ENCODE results near the gene PLAA. TPM values are rescaled to one million over a fixed set of nuclear protein-coding genes. Genes with fewer than 3 reads are reported as not detected.

Gene PLAA
- total and polyA plus RNA-seq, 7 donors: 13.9 to 32.1 (median 20.8) TPM

- intact Hi-C loops (cut with DNase I): loop anchor here (2.0 to 5.0 kb wide), 2 partner anchors 83 to 230 kb away; partner anchors contain the start of gene CAAP1
- Histone ChIP-seq H3K27me3 (no peaks in the 10 kb centered on the region), H3K27ac (no peak overlapping the region), H3K4me1 (peaks cover 0 to 7% (median 5%) of the 10 kb centered on the region in 4 donors), H3K36me3 (peaks cover 0 to 9% (median 0%) of the 10 kb centered on the region in 4 donors), H3K4me3 (no peak overlapping the region), H3K9me3 (no peaks in the 10 kb centered on the region)
- TF ChIP-seq CTCF (IDR thresholded peaks at IDR 0.05): no peak
- TF ChIP-seq POLR2A (IDR thresholded peaks at IDR 0.05): no peak
- no peak for TF ChIP-seq POLR2AphosphoS5 (IDR thresholded peaks at IDR 0.05)
- TF ChIP-seq EP300 (IDR thresholded peaks at IDR 0.05): no peak
- WGBS, 2 donors: 88 to 92% methylated on average over 4 of the region's 4 CpGs
- DNase-seq: no peak
Observed at GRCh38 chr9:26974927-26975326, 27.9 kb upstream of the PLAA start.

- 80 to 94% methylated on average over 5 of the region's 5 CpGs for WGBS, 2 donors
- intact Hi-C loops (cut with DNase I): loop anchor here (2.0 kb wide), 1 partner anchor 229 kb away; no protein-coding TSS in a partner anchor
- no peak for DNase-seq
- Histone ChIP-seq H3K27me3 (no peaks in the 10 kb centered on the region), H3K36me3 (peaks cover 0 to 7% (median 0%) of the 10 kb centered on the region in 4 donors), H3K4me1 (peaks cover 0 to 7% (median 5%) of the 10 kb centered on the region in 4 donors), H3K9me3 (no peaks in the 10 kb centered on the region), H3K27ac (no peak overlapping the region), H3K4me3 (no peak overlapping the region)
- no peak for TF ChIP-seq POLR2AphosphoS5 (IDR thresholded peaks at IDR 0.05)
- no peak for TF ChIP-seq POLR2A (IDR thresholded peaks at IDR 0.05)
- no peak for TF ChIP-seq EP300 (IDR thresholded peaks at IDR 0.05)
- no peak for TF ChIP-seq CTCF (IDR thresholded peaks at IDR 0.05)
Observed at GRCh38 chr9:26973989-26974388, 26.9 kb upstream of the PLAA start.

- TF ChIP-seq POLR2AphosphoS5 (IDR thresholded peaks at IDR 0.05) (no peak), CTCF (IDR thresholded peaks at IDR 0.05) (no peak), EP300 (IDR thresholded peaks at IDR 0.05) (no peak), POLR2A (IDR thresholded peaks at IDR 0.05) (no peak)
- Histone ChIP-seq H3K4me1 (peaks cover 0 to 7% (median 5%) of the 10 kb centered on the region in 4 donors), H3K9me3 (no peaks in the 10 kb centered on the region), H3K27ac (no peak overlapping the region), H3K27me3 (no peaks in the 10 kb centered on the region), H3K36me3 (no peaks in the 10 kb centered on the region), H3K4me3 (no peak overlapping the region)
- DNase-seq: no peak
- WGBS, 2 donors: 94 to 97% methylated on average over 1 of the region's 1 CpG
- intact Hi-C loops (cut with DNase I): no loop called here
Observed at GRCh38 chr9:26971721-26972120, 24.7 kb upstream of the PLAA start.

GRCh38 chr9:26956860-26957233, 9.8 kb upstream of the PLAA start:
- TF ChIP-seq POLR2AphosphoS5 (IDR thresholded peaks at IDR 0.05) (no peak), POLR2A (IDR thresholded peaks at IDR 0.05) (no peak), CTCF (IDR thresholded peaks at IDR 0.05) (no peak), EP300 (IDR thresholded peaks at IDR 0.05) (no peak)
- Histone ChIP-seq H3K27me3 (no peaks in the 10 kb centered on the region), H3K9me3 (no peaks in the 10 kb centered on the region), H3K27ac (peak overlapping the region; percentile 83 to 90 (median 88)), H3K4me3 (peak overlapping the region; percentile 56 to 61 (median 59)), H3K4me1 (peaks cover 0 to 14% (median 9%) of the 10 kb centered on the region in 4 donors), H3K36me3 (peaks cover 0 to 2% (median 0%) of the 10 kb centered on the region in 4 donors)
- intact Hi-C loops (cut with DNase I): loop anchor here (1.0 to 10.0 kb wide), 3 partner anchors 10 to 618 kb away; partner anchors contain the start of genes C9orf72 and PLAA
- no peak for DNase-seq
- 22 to 43% methylated on average over 6 of the region's 6 CpGs for WGBS, 2 donors

Data from sigmoid colon (tissue), 7 donors.